HG03060 (cell line): ENCODE measurements around the gene JMJD8.

ENCODE experiments used
- ATAC-seq: cut with Tn5 transposase; IDR thresholded peaks from one replicate; pipeline ENCODE4 v1.9.1; 2021; ENCODE audit warnings: low read depth, moderate number of reproducible peaks; ENCODE audit not compliant: unreplicated experiment

The JMJD8 gene

GRCh38 chr16:666572-666971 lies 17.6 kb downstream of the JMJD8 start:
- no peak for ATAC-seq

- no peak for ATAC-seq
Measured at GRCh38 chr16:662597-662996, 21.5 kb downstream of the JMJD8 start.

GRCh38 chr16:662095-662494 lies 22.0 kb downstream of the JMJD8 start:
- no peak for ATAC-seq

GRCh38 chr16:661184-661821 lies 22.8 kb downstream of the JMJD8 start:
- ATAC-seq, result no peak

GRCh38 chr16:660459-661183 lies 23.5 kb downstream of the JMJD8 start:
- peak; percentile 27 for ATAC-seq

GRCh38 chr16:660132-660458 lies 24.0 kb downstream of the JMJD8 start:
- no peak for ATAC-seq

GRCh38 chr16:659618-660017 lies 24.5 kb downstream of the JMJD8 start:
- no peak for ATAC-seq

- ATAC-seq, result no peak
Measured at GRCh38 chr16:658679-659571, 25.2 kb downstream of the JMJD8 start.

GRCh38 chr16:657487-657886 lies 26.6 kb downstream of the JMJD8 start:
- no peak for ATAC-seq

- ATAC-seq, result no peak
Measured at GRCh38 chr16:654034-654433, 30.1 kb downstream of the JMJD8 start.

- no peak for ATAC-seq
Measured at GRCh38 chr16:652454-653305, 31.5 kb downstream of the JMJD8 start.

GRCh38 chr16:651844-652243 lies 32.3 kb downstream of the JMJD8 start:
- ATAC-seq, result no peak

- no peak for ATAC-seq
Measured at GRCh38 chr16:649631-650030, 34.5 kb downstream of the JMJD8 start.

GRCh38 chr16:648781-649589 lies 35.1 kb downstream of the JMJD8 start, which contains the start of gene WDR90:
Gene WDR90 (plus strand): TSS chr16:649365. CDS start chr16:649417, 52 bp downstream.
- ATAC-seq, result peak; percentile 49

GRCh38 chr16:648071-648780 lies 35.9 kb downstream of the JMJD8 start:
- ATAC-seq, result no peak

- ATAC-seq, result no peak
Measured at GRCh38 chr16:647173-647902, 36.8 kb downstream of the JMJD8 start.

- no peak for ATAC-seq
Measured at GRCh38 chr16:646679-647172, 37.4 kb downstream of the JMJD8 start.
